CD8-positive, alpha-beta memory T cell (primary cell): ENCODE data around the gene BCAS1. TPM values are rescaled to one million over a fixed set of nuclear protein-coding genes. Genes with fewer than 3 reads are reported as not detected.

ENCODE experiments used
- CTCF ChIA-PET: fragments of 350-600 bp; sonication (Branson Sonifier 250); formaldehyde crosslinking; loops from one replicate; lab custom pipeline; 2021; ENCODE audit warnings: antibody characterized with exemption; lab: Charles Lee
- POLR2A ChIA-PET: fragments of 350-600 bp; sonication (Branson Sonifier 250); formaldehyde crosslinking; loops from one replicate; lab custom pipeline; 2021; ENCODE audit warnings: antibody characterized with exemption; lab: Charles Lee
- DNase-seq, 5 donors: peaks; one replicate each; pipeline versions ENCODE4 v3.0.0 to v3.0.0-alpha.2; 2020 to 2022; ENCODE audit warnings: mixed read lengths in 1 of 5
- H3K27ac ChIP-seq: one replicate; pipeline ENCODE4 v1.7.0; 2013; ENCODE audit warnings: low read depth, mild to moderate bottlenecking, low read length, moderate library complexity
- H3K27me3 ChIP-seq: 2 replicates; pipeline ENCODE4 v1.7.0; 2013; ENCODE audit warnings: low read length, mild to moderate bottlenecking; ENCODE audit not compliant: insufficient read depth, poor library complexity, severe bottlenecking
- H3K36me3 ChIP-seq: 2 replicates; pipeline ENCODE4 v1.7.0; 2013; ENCODE audit warnings: mild to moderate bottlenecking, low read length, moderate library complexity; ENCODE audit not compliant: insufficient read depth
- H3K4me1 ChIP-seq: 2 replicates; pipeline ENCODE4 v1.7.0; 2013; ENCODE audit warnings: mild to moderate bottlenecking, low read length, moderate library complexity; ENCODE audit not compliant: insufficient read depth
- H3K4me3 ChIP-seq: 2 replicates; pipeline ENCODE4 v1.7.0; 2013; ENCODE audit warnings: mild to moderate bottlenecking, low read length
- H3K9me3 ChIP-seq: 2 replicates; pipeline ENCODE4 v1.7.0; 2013; ENCODE audit warnings: mild to moderate bottlenecking, low read length
- H3K27ac Mint-ChIP-seq, 8 donors: one replicate each; pipeline ENCODE4 v1.8.0; 2020 to 2021; ENCODE audit warnings: mixed read lengths in 8 of 8, mild to moderate bottlenecking in 6 of 8, inconsistent platforms in 3 of 8, moderate library complexity in 3 of 8
- H3K27me3 Mint-ChIP-seq, 2 donors: one replicate each; pipeline ENCODE4 v1.8.0; 2020 to 2021; ENCODE audit warnings: mixed read lengths in 2 of 2, mild to moderate bottlenecking in 1 of 2, moderate library complexity in 1 of 2
- H3K36me3 Mint-ChIP-seq, 3 donors: one replicate each; pipeline ENCODE4 v1.8.0; 2020 to 2021; ENCODE audit warnings: mixed read lengths in 3 of 3, inconsistent platforms in 1 of 3, mild to moderate bottlenecking in 1 of 3
- H3K4me1 Mint-ChIP-seq, 3 donors: one replicate each; pipeline ENCODE4 v1.8.0; 2020 to 2021; ENCODE audit warnings: mixed read lengths in 3 of 3, inconsistent platforms in 1 of 3, mild to moderate bottlenecking in 1 of 3
- H3K4me3 Mint-ChIP-seq, 7 donors: one replicate each; pipeline ENCODE4 v1.8.0; 2020 to 2021; ENCODE audit warnings: mixed read lengths in 7 of 7, mild to moderate bottlenecking in 6 of 7, moderate library complexity in 4 of 7, inconsistent platforms in 2 of 7
- H3K9me3 Mint-ChIP-seq, 5 donors: one replicate each; pipeline ENCODE4 v1.8.0; 2020 to 2022; ENCODE audit warnings: mixed read lengths in 5 of 5, mild to moderate bottlenecking in 3 of 5, moderate library complexity in 2 of 5, inconsistent platforms in 1 of 5
- polyA plus RNA-seq: library from polyadenylated mRNA; unstranded; fragments of 300-500 nt; fragmentation: Illumina TruSeq; gene quantifications from one replicate; pipeline ENCODE4 v1.2.3, GENCODE V29; 2021
- total RNA-seq, 2 experiments: library from RNA; stranded (reverse); gene quantifications; one replicate each; pipeline ENCODE4 v1.2.3, GENCODE V29; 2021

Gene BCAS1
- total and polyA plus RNA-seq, 3 experiments from 2014 or later, result 0.09 to 0.91 (median 0.15) TPM

- Histone ChIP-seq H3K9me3 (no peaks in the 10 kb centered on the region), H3K27me3 (no peaks in the 10 kb centered on the region), H3K4me3 (no peak overlapping the region), H3K4me1 (no peaks in the 10 kb centered on the region), H3K36me3 (no peaks in the 10 kb centered on the region), H3K27ac (no peak overlapping the region)
- Mint-ChIP-seq H3K4me1 (no peaks in the 10 kb centered on the region), H3K4me3 (no peak overlapping the region), H3K9me3 (peaks cover 0 to 15% (median 3%) of the 10 kb centered on the region in 5 donors), H3K27me3 (peaks cover 20 to 64% of the 10 kb centered on the region in 2 donors), H3K27ac (peak overlapping the region in 1 of 8 donors; percentile 4), H3K36me3 (peaks cover 0 to 8% (median 0%) of the 10 kb centered on the region in 3 donors)
- DNase-seq, result no peak
- POLR2A ChIA-PET, result no interaction called here
- CTCF ChIA-PET, result no interaction called here
These were observed 42.7 kb downstream of the BCAS1 start for GRCh38 chr20:54027704-54028103.

- Mint-ChIP-seq H3K9me3 (peaks cover 0 to 5% (median 0%) of the 10 kb centered on the region in 5 donors), H3K4me3 (no peak overlapping the region), H3K36me3 (peaks cover 0 to 2% (median 0%) of the 10 kb centered on the region in 3 donors), H3K27ac (no peak overlapping the region), H3K4me1 (no peaks in the 10 kb centered on the region), H3K27me3 (peaks cover 19 to 55% of the 10 kb centered on the region in 2 donors)
- Histone ChIP-seq H3K4me1 (no peaks in the 10 kb centered on the region), H3K4me3 (no peak overlapping the region), H3K9me3 (no peaks in the 10 kb centered on the region), H3K27ac (no peak overlapping the region), H3K27me3 (no peaks in the 10 kb centered on the region), H3K36me3 (no peaks in the 10 kb centered on the region)
- no peak for DNase-seq
- ChIA-PET POLR2A (no interaction called here), CTCF (no interaction called here)
These were observed 43.9 kb downstream of the BCAS1 start for GRCh38 chr20:54026295-54027064.

- DNase-seq, result no peak
- Histone ChIP-seq H3K36me3 (no peaks in the 10 kb centered on the region), H3K27ac (no peak overlapping the region), H3K4me1 (no peaks in the 10 kb centered on the region), H3K9me3 (no peaks in the 10 kb centered on the region), H3K27me3 (no peaks in the 10 kb centered on the region), H3K4me3 (no peak overlapping the region)
- no peak overlapping the region for H3K4me3 Mint-ChIP-seq
- H3K36me3 Mint-ChIP-seq, result no peaks in the 10 kb centered on the region
- H3K27me3 Mint-ChIP-seq, result peaks cover 18 to 53% of the 10 kb centered on the region in 2 donors
- ChIA-PET POLR2A (interaction anchor here (0.6 kb wide), 1 partner anchor 81 kb away, joined by 3 read pairs; no protein-coding TSS in a partner anchor), CTCF (no interaction called here)
- no peak overlapping the region for H3K27ac Mint-ChIP-seq
- no peaks in the 10 kb centered on the region for H3K4me1 Mint-ChIP-seq
- H3K9me3 Mint-ChIP-seq, result no peaks in the 10 kb centered on the region
These were observed 45.1 kb downstream of the BCAS1 start for GRCh38 chr20:54025251-54025771.

GRCh38 chr20:54023406-54023805 lies 47.0 kb downstream of the BCAS1 start:
- H3K9me3 Mint-ChIP-seq, result no peaks in the 10 kb centered on the region
- no peak overlapping the region for H3K4me3 Mint-ChIP-seq
- H3K36me3 ChIP-seq, result no peaks in the 10 kb centered on the region
- H3K4me1 Mint-ChIP-seq, result no peaks in the 10 kb centered on the region
- POLR2A ChIA-PET, result no interaction called here
- H3K27ac ChIP-seq, result no peak overlapping the region
- H3K4me3 ChIP-seq, result no peak overlapping the region
- H3K9me3 ChIP-seq, result no peaks in the 10 kb centered on the region
- CTCF ChIA-PET, result no interaction called here
- H3K4me1 ChIP-seq, result no peaks in the 10 kb centered on the region
- H3K27me3 ChIP-seq, result no peaks in the 10 kb centered on the region
- DNase-seq, result no peak
- H3K27me3 Mint-ChIP-seq, result peaks cover 10 to 36% of the 10 kb centered on the region in 2 donors
- H3K36me3 Mint-ChIP-seq, result no peaks in the 10 kb centered on the region
- H3K27ac Mint-ChIP-seq, result no peak overlapping the region

- POLR2A ChIA-PET, result no interaction called here
- H3K27ac Mint-ChIP-seq, result no peak overlapping the region
- H3K4me3 ChIP-seq, result no peak overlapping the region
- no peak overlapping the region for H3K27ac ChIP-seq
- no peak for DNase-seq
- H3K4me1 ChIP-seq, result no peaks in the 10 kb centered on the region
- H3K27me3 Mint-ChIP-seq, result peaks cover 5 to 23% of the 10 kb centered on the region in 2 donors
- no peak overlapping the region for H3K4me3 Mint-ChIP-seq
- no peaks in the 10 kb centered on the region for H3K36me3 Mint-ChIP-seq
- no peaks in the 10 kb centered on the region for H3K9me3 Mint-ChIP-seq
- H3K9me3 ChIP-seq, result no peaks in the 10 kb centered on the region
- no peaks in the 10 kb centered on the region for H3K4me1 Mint-ChIP-seq
- CTCF ChIA-PET, result no interaction called here
- no peaks in the 10 kb centered on the region for H3K36me3 ChIP-seq
- H3K27me3 ChIP-seq, result no peaks in the 10 kb centered on the region
These were observed 48.8 kb downstream of the BCAS1 start for GRCh38 chr20:54021446-54022235.

GRCh38 chr20:54020868-54021267 lies 49.5 kb downstream of the BCAS1 start:
- H3K36me3 ChIP-seq, result no peaks in the 10 kb centered on the region
- no peak overlapping the region for H3K4me3 Mint-ChIP-seq
- H3K9me3 Mint-ChIP-seq, result no peaks in the 10 kb centered on the region
- no peak for DNase-seq
- H3K27ac ChIP-seq, result no peak overlapping the region
- CTCF ChIA-PET, result no interaction called here
- H3K27me3 Mint-ChIP-seq, result peaks cover 4 to 15% of the 10 kb centered on the region in 2 donors
- H3K9me3 ChIP-seq, result no peaks in the 10 kb centered on the region
- H3K27ac Mint-ChIP-seq, result no peak overlapping the region
- POLR2A ChIA-PET, result no interaction called here
- no peaks in the 10 kb centered on the region for H3K36me3 Mint-ChIP-seq
- H3K4me1 Mint-ChIP-seq, result no peaks in the 10 kb centered on the region
- H3K4me3 ChIP-seq, result no peak overlapping the region
- H3K27me3 ChIP-seq, result no peaks in the 10 kb centered on the region
- no peaks in the 10 kb centered on the region for H3K4me1 ChIP-seq

- DNase-seq, result no peak
- H3K4me1 ChIP-seq, result no peaks in the 10 kb centered on the region
- no peak overlapping the region for H3K27ac ChIP-seq
- H3K36me3 ChIP-seq, result no peaks in the 10 kb centered on the region
- Mint-ChIP-seq H3K27ac (no peak overlapping the region), H3K9me3 (no peaks in the 10 kb centered on the region), H3K27me3 (peaks cover 4 to 12% of the 10 kb centered on the region in 2 donors), H3K4me1 (no peaks in the 10 kb centered on the region), H3K4me3 (no peak overlapping the region), H3K36me3 (no peaks in the 10 kb centered on the region)
- CTCF ChIA-PET, result no interaction called here
- POLR2A ChIA-PET, result no interaction called here
- H3K27me3 ChIP-seq, result no peaks in the 10 kb centered on the region
- no peaks in the 10 kb centered on the region for H3K9me3 ChIP-seq
- H3K4me3 ChIP-seq, result no peak overlapping the region
These were observed 50.0 kb downstream of the BCAS1 start for GRCh38 chr20:54020348-54020747.

GRCh38 chr20:54019585-54019984 lies 50.8 kb downstream of the BCAS1 start:
- no peaks in the 10 kb centered on the region for H3K27me3 ChIP-seq
- POLR2A ChIA-PET, result no interaction called here
- H3K36me3 Mint-ChIP-seq, result no peaks in the 10 kb centered on the region
- H3K9me3 ChIP-seq, result no peaks in the 10 kb centered on the region
- CTCF ChIA-PET, result interaction anchor here (1.2 kb wide), 1 partner anchor 10 kb away, joined by 3 read pairs; no protein-coding TSS in a partner anchor
- no peaks in the 10 kb centered on the region for H3K4me1 ChIP-seq
- no peaks in the 10 kb centered on the region for H3K9me3 Mint-ChIP-seq
- peaks cover 4 to 8% of the 10 kb centered on the region in 2 donors for H3K27me3 Mint-ChIP-seq
- no peaks in the 10 kb centered on the region for H3K4me1 Mint-ChIP-seq
- no peak overlapping the region for H3K27ac Mint-ChIP-seq
- DNase-seq, result no peak
- H3K4me3 ChIP-seq, result no peak overlapping the region
- no peak overlapping the region for H3K27ac ChIP-seq
- no peak overlapping the region for H3K4me3 Mint-ChIP-seq
- H3K36me3 ChIP-seq, result no peaks in the 10 kb centered on the region
